Cardiac atrium fibroblast (primary cell): ENCODE measurements around the gene PDHB. TPM values are rescaled to one million over a fixed set of nuclear protein-coding genes. Genes with fewer than 3 reads are reported as not detected.

ENCODE experiments used
- total RNA-seq: library from RNA; depleted of rRNA; stranded (reverse); fragments of >200 nt; gene quantifications from 2 replicates; pipeline ENCODE4 v1.2.3, GENCODE V29; 2015

Gene PDHB
- 105 and 116 TPM in 2 replicates for total RNA-seq

DNA sequence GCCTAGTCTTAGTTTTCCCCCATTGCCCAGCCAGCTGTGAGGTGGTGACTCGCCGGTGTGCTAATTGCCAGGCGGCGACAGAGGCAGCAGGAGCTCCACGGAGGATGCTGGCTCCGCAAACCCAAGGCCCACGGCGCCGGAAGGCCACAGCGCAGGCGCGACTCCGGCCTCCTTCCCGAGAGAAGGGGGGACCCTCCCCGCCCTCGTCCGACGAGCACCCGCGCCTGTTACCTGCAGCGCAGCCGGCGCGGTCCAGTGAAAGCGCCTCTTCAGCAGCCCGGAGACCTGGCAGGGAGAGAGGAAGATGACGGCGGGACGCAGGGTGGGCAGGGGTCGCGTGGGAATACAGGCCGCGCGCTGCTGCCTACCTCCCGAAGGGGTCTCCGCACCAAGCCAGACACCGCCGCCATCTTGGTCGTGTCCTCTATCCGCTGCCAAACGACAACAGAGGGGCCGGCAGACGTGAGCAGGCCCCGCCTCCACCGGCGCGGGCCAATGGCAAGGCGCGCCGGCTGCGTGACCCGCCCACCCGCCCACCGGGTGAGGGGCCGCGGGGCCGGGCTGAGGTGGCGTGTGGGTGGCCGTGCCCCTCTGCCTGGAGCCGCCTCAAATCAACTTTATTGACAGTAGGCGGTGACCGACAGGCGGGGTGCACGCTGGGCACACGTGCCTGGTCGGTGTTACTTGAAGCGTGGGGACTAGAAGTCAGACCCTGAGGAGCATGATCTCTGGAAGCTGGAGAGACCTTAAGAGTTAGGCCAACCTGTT lies at the start of gene PDHB:
PDHB (minus strand) TSS at position 433 of the 768 bp plus-strand sequence; CDS start at position 410, 23 bp downstream.

Other genes starting within 250 kb of the PDHB start
- gene DNASE1L3, start 222.9 kb downstream of the PDHB start, total RNA-seq: 0.97 and 2.2 TPM in 2 replicates
- 5.5 and 6.1 TPM in 2 replicates for gene ABHD6, start 196.0 kb downstream of the PDHB start, total RNA-seq
- gene RPP14, start 127.6 kb downstream of the PDHB start, total RNA-seq: 10.7 and 17.5 TPM in 2 replicates
- 4.0 and 9.4 TPM in 2 replicates for gene HTD2, start 127.3 kb downstream of the PDHB start, total RNA-seq
- 21.9 and 25.6 TPM in 2 replicates for gene PXK, start 100.9 kb downstream of the PDHB start, total RNA-seq
- 7.4 and 14.7 TPM in 2 replicates for gene KCTD6, start 58.3 kb upstream of the PDHB start, total RNA-seq
- 9.9 and 12.0 TPM in 2 replicates for gene ACOX2, start 103.4 kb upstream of the PDHB start, total RNA-seq
- gene FAM107A, start 143.6 kb upstream of the PDHB start, total RNA-seq: 7.0 and 15.6 TPM in 2 replicates
- not detected in 2 replicates for gene FAM3D, start 232.9 kb upstream of the PDHB start, total RNA-seq